AG04449 (cell line): ENCODE results near the gene CD200R1L.

Source experiments
- CTCF ChIA-PET: fragments of 350-600 bp; formaldehyde crosslinking; extraction: SDS; loops from one replicate; lab custom pipeline; 2021; ENCODE audit warnings: antibody characterized with exemption; lab: Yijun Ruan, JAX
- POLR2A ChIA-PET: fragments of 400-600, 350-600 bp; formaldehyde crosslinking; extraction: SDS; loops from one replicate; lab custom pipeline; 2020; ENCODE audit warnings: antibody characterized with exemption, inconsistent platforms; lab: Yijun Ruan, JAX
- DNase-seq: peaks from one replicate; pipeline ENCODE4 v3.0.0-alpha.2; 2010; ENCODE audit warnings: low read depth, low spot score
- H3K4me3 ChIP-seq: 2 replicates; pipeline ENCODE4 v1.5.1; 2011; ENCODE audit warnings: low read depth, mild to moderate bottlenecking, control low read depth, low read length
- CTCF ChIP-seq: IDR thresholded peaks from one replicate; pipeline ENCODE4 v1.5.1; 2011; ENCODE audit warnings: mild to moderate bottlenecking, moderate library complexity, low read length, control low read depth, inconsistent platforms; ENCODE audit not compliant: insufficient read depth; ENCODE audit errors: missing control alignments

CD200R1L gene

DNA sequence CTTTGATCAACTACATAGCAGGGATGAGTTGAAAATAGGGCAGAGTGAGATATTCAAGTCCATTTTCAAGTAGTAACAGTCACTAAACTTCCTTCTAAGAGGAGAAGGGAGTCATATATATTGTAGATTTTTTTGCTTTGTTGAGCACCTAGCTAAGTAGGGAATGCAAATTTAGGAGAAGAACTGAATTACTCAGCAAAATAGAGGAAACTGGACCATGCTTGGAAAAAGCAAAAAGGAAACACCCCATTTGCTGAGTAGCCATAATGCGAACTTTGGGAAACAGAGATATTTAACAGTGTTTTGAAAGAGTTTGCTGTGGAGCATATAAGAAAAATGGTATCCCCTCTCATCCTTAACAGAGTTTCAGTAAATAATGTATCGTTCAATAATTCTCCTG is 54.9 kb downstream of the CD200R1L start:
- POLR2A ChIA-PET, result no interaction called here
- DNase-seq, result no peak
- CTCF ChIA-PET, result no interaction called here
- TF ChIP-seq CTCF, result no peak
- no peak overlapping the region for H3K4me3 ChIP-seq

- ChIA-PET CTCF (interaction anchor here (1.3 kb wide), 1 partner anchor 55 kb away, joined by 3 read pairs; no protein-coding TSS in a partner anchor), POLR2A (no interaction called here)
- no peak for TF ChIP-seq CTCF
- no peak overlapping the region for H3K4me3 ChIP-seq
- DNase-seq, result no peak
Measured at GRCh38 chr3:112789787-112790186, 56.9 kb downstream of the CD200R1L start.

DNA sequence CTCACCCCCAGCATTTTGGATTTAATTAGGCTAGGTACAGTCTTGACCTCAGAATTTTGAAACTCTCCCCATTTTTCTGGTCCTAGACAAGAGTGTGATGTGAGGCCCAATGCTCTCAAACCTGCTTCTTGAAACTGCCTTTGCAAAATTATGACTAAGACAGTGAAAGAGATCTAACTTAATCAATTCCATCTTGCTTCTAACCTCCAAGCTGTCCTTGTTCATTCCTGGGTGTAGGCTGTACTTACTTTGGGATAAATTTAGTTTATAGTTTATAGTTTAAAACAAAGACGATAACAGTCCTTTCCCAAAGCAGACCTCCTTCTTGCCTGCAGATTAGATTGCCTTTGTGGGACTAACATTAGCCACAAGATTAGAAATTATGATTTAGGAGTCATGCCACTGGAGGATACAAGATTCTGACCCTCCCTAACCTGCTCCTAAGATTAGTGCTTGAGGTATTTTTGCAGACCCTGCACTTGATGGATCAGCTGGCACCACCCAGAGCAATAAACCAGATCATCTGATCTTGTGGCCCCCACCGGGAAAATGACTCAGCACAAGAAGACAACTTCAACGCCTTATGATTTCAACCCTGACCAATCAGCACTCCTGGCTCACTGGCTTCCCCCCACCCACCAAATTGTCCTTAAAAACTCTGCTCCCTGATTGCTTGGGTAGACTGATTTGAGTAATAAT is 59.6 kb downstream of the CD200R1L start:
- ChIA-PET POLR2A (interaction anchor here (1.8 kb wide), 1 partner anchor 137 kb away, joined by 6 read pairs; no protein-coding TSS in a partner anchor), CTCF (no interaction called here)
- DNase-seq, result no peak
- no peak overlapping the region for H3K4me3 ChIP-seq
- no peak for TF ChIP-seq CTCF

DNA sequence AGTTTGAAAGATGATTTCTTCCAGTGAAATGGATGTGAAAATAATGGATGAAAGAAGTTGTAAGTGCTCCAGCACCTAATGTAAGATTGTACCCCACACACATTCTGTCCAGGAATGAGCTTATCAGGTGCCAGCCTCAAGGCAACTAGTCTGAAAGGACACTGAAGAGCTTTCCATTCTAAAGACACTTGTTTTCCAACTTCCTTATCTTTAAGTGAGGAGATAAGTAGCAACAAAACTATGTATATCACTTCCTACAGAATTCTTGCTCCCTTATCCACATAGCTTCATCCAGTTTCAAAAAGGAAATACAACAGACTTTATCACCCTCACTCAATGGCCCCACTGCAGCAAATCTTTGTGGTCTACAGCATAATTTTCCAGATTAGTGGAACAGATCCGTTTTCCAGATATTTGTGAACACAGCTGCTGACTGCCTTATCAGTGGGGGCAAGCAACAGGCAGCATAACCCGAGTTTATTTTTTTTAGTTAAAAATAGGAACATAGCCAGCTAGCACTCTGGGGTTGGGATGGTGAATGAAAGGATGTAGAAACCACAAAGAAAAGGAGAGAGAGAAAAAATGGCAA is 60.6 kb downstream of the CD200R1L start:
- TF ChIP-seq CTCF, result no peak
- DNase-seq, result no peak
- CTCF ChIA-PET, result interaction anchor here (0.7 to 2.4 kb wide), 7 partner anchors 9 to 193 kb away, joined by 3 to 6 read pairs (median 4); no protein-coding TSS in a partner anchor
- POLR2A ChIA-PET, result interaction anchor here (0.6 to 1.8 kb wide), 3 partner anchors 9 to 136 kb away, joined by 3 to 6 read pairs (median 4); no protein-coding TSS in a partner anchor
- H3K4me3 ChIP-seq, result no peak overlapping the region

DNA sequence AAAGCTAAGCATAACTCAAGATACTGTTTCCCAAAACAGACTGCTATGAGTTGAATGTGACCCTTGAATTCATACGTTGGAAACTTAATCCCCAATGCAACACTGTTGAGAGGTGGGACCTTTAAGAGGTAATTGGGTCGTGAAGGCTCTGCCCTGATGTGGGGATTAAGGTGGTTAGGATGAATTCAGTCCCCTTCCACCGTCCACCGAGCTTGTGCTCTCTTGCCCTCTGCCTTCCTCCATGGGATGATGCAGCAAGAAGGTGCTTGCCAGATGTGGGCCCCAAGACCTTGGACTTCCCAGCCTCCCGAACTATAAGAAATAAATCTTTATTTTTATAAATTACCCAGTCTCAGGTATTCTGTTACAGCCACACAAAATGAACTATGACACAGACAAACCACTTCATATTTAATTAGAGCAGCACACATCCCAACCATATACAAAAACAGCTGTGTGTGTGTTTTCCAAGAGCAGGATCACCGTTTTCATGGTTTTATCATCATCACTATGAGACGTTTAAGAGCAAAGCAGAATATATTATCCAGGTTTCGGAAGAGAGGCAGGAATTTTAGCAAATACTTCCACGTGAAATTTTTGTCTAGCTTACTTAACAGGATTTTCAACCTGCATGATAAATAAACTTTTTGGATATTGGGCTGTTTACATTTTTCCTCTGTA is 61.2 kb downstream of the CD200R1L start:
- H3K4me3 ChIP-seq, result no peak overlapping the region
- ChIA-PET CTCF (interaction anchor here (0.7 to 2.4 kb wide), 8 partner anchors 9 to 194 kb away, joined by 3 to 6 read pairs (median 4); no protein-coding TSS in a partner anchor), POLR2A (interaction anchor here (0.6 to 1.8 kb wide), 3 partner anchors 8 to 136 kb away, joined by 3 to 6 read pairs (median 4); no protein-coding TSS in a partner anchor)

More for the DNA sequence above, 61.2 kb downstream of the CD200R1L start:
- DNase-seq, result no peak
- TF ChIP-seq CTCF, result no peak
